PC-9 (cell line): ENCODE results near the gene HSCB. TPM values are rescaled to one million over a fixed set of nuclear protein-coding genes. Genes with fewer than 3 reads are reported as not detected.

Experiments
- BruUV-seq: library from RNA; stranded (reverse); fragments of 400-500 nt; replicated peaks from 2 replicates; lab custom pipeline; 2021; lab: Mats Ljungman, UMichigan
- CTCF ChIA-PET: fragments of 300-600 bp; sonication (Branson Sonifier 250); formaldehyde crosslinking; loops from one replicate; lab custom pipeline; 2022; ENCODE audit warnings: antibody characterized with exemption; lab: Charles Lee
- POLR2A ChIA-PET: fragments of 300-600 bp; sonication (Branson Sonifier 250); formaldehyde crosslinking; loops from one replicate; lab custom pipeline; 2022; ENCODE audit warnings: antibody characterized with exemption; ENCODE audit not compliant: unreplicated experiment; lab: Charles Lee
- DNase-seq, 2 experiments: peaks; one replicate each; pipeline versions ENCODE4 v3.0.0 to v3.0.0-alpha.2; 2015 to 2022; ENCODE audit warnings: mixed read lengths in 1 of 2
- H2AFZ ChIP-seq: fragments of 200-600 bp; sonication (generic); 2 replicates; pipeline ENCODE4 v1.8.1; 2017; ENCODE audit warnings: antibody characterized with exemption
- H3F3A ChIP-seq: fragments of 200-600 bp; sonication (generic); 2 replicates; pipeline ENCODE4 v1.8.1; 2017; ENCODE audit warnings: antibody characterized with exemption, mild to moderate bottlenecking, low read depth; ENCODE audit not compliant: insufficient read depth
- H3K27ac ChIP-seq: fragments of 200-600 bp; sonication (generic); 2 replicates; pipeline ENCODE4 v1.6.1; 2016; ENCODE audit warnings: mixed run types
- H3K27me3 ChIP-seq: fragments of 200-600 bp; sonication (generic); 2 replicates; pipeline ENCODE4 v1.6.1; 2016; ENCODE audit warnings: low read depth, mixed run types; ENCODE audit not compliant: insufficient read depth
- H3K36me3 ChIP-seq: fragments of 200-600 bp; sonication (generic); 2 replicates; pipeline ENCODE4 v1.6.1; 2016; ENCODE audit warnings: low read depth, mixed run types
- H3K4me1 ChIP-seq: fragments of 200-600 bp; sonication (generic); replicated peaks from 2 replicates; pipeline ENCODE4 v1.6.1; 2016; ENCODE audit warnings: mixed run types; ENCODE audit not compliant: insufficient read depth
- H3K4me2 ChIP-seq: fragments of 200-600 bp; sonication (generic); 2 replicates; pipeline ENCODE4 v1.6.1; 2017; ENCODE audit warnings: mixed run types
- H3K4me3 ChIP-seq: fragments of 200-600 bp; sonication (generic); 2 replicates; pipeline ENCODE4 v1.6.1; 2016; ENCODE audit warnings: mixed run types
- H3K79me2 ChIP-seq: fragments of 200-600 bp; sonication (generic); 2 replicates; pipeline ENCODE4 v1.6.1; 2017; ENCODE audit warnings: low read depth, mixed run types
- H3K9me2 ChIP-seq: fragments of 200-600 bp; sonication (generic); 2 replicates; pipeline ENCODE4 v1.8.1; 2017; ENCODE audit warnings: mild to moderate bottlenecking; ENCODE audit not compliant: insufficient read depth
- H3K9me3 ChIP-seq: fragments of 200-600 bp; sonication (generic); 2 replicates; pipeline ENCODE4 v1.8.1; 2016; ENCODE audit warnings: low read depth; ENCODE audit not compliant: insufficient read depth
- H4K20me1 ChIP-seq: fragments of 200-600 bp; sonication (generic); 2 replicates; pipeline ENCODE4 v1.8.1; 2017; ENCODE audit not compliant: insufficient read depth
- EZH2 ChIP-seq: fragments of 200-600 bp; sonication (generic); IDR thresholded peaks from 2 replicates; pipeline ENCODE4 v1.8.0; 2017; ENCODE audit warnings: antibody characterized with exemption, low read depth
- intact Hi-C: fragments of 100-400 bp; cut with micrococcal nuclease; formaldehyde crosslinking; loops from one replicate; pipeline ENCODE4 v1.10.0; 2022; ENCODE audit not compliant: unreplicated experiment
- total RNA-seq: library from RNA; stranded (reverse); gene quantifications from 2 replicates; pipeline ENCODE4 v1.2.3, GENCODE V29; 2021
- TF ChIP-seq, protein P1 (sequence below): fragments of 200-600 bp; sonication (generic); conservative IDR thresholded peaks from 2 replicates; pipeline ENCODE4 v1.6.1; 2017; ENCODE audit warnings: mixed run types, antibody characterized with exemption, mild to moderate bottlenecking, moderate library complexity

HSCB gene
- total RNA-seq, 1 experiment from 2014 or later, result 8.3 TPM

DNA sequence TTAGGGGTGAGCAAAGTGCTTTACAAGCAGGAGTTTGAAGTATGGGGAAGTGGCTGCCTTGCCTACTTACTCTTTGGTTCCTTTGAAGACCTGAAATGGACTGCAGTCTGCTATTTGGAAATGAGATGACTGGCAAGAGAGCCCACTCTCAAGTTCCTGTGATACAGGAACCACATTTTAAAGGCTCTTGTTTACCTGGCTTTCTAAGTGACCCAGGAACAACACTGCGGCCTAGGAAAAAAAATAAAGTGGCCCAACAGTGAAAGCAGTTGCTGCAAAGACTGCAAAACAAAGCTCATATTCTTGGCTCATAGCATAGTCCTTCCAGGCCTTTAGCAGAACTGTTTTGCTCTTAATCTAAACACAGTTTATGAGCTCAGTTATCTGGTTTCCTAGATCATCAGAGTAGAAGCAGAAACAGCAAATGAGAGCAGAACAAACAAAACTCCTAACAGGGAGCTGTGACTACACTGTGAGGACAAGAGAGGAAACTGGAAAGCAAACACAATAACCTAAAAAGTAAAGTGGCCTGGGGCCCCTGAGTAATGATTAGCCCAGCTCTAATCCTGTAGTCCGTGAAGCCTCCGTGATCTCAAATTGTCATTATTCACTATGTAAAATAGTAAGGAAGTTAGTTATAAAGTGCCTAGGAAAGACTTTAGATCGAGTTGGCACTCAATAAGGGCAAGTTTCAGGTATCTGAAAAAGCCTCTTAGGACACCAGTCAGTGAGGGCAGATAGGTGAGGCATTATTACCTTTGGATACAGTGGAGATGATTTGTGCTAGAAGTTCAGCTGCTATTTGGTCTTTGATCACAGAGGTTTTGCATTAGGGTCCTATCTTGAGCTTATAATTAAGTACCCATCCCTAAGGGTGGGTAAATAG is 42.2 kb downstream of the HSCB start:
- intact Hi-C loops, result no loop called here
- no peak overlapping the region for H3K27ac ChIP-seq
- TF ChIP-seq, protein P1, sequence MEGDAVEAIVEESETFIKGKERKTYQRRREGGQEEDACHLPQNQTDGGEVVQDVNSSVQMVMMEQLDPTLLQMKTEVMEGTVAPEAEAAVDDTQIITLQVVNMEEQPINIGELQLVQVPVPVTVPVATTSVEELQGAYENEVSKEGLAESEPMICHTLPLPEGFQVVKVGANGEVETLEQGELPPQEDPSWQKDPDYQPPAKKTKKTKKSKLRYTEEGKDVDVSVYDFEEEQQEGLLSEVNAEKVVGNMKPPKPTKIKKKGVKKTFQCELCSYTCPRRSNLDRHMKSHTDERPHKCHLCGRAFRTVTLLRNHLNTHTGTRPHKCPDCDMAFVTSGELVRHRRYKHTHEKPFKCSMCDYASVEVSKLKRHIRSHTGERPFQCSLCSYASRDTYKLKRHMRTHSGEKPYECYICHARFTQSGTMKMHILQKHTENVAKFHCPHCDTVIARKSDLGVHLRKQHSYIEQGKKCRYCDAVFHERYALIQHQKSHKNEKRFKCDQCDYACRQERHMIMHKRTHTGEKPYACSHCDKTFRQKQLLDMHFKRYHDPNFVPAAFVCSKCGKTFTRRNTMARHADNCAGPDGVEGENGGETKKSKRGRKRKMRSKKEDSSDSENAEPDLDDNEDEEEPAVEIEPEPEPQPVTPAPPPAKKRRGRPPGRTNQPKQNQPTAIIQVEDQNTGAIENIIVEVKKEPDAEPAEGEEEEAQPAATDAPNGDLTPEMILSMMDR, result no peak
- no peak for TF ChIP-seq EZH2
- CTCF ChIA-PET, result no interaction called here
- no peaks in the 10 kb centered on the region for H4K20me1 ChIP-seq
- BruUV-seq, result no TSS peak
- no peaks in the 10 kb centered on the region for H3K27me3 ChIP-seq
- no peaks in the 10 kb centered on the region for H3K4me1 ChIP-seq
- H3K4me2 ChIP-seq, result no peak overlapping the region
- H3F3A ChIP-seq, result peaks cover 2% of the 10 kb centered on the region; the same call in 1 of the 2 replicates
- no peaks in the 10 kb centered on the region for H3K9me2 ChIP-seq
- POLR2A ChIA-PET, result no interaction called here
- no peaks in the 10 kb centered on the region; the same call in 1 of the 2 replicates for H3K79me2 ChIP-seq
- H3K36me3 ChIP-seq, result peaks cover 24% of the 10 kb centered on the region; the same call in 1 of the 2 replicates
- no peak overlapping the region for H2AFZ ChIP-seq
- H3K4me3 ChIP-seq, result no peak overlapping the region
- no peak for DNase-seq
- H3K9me3 ChIP-seq, result no peaks in the 10 kb centered on the region

DNA sequence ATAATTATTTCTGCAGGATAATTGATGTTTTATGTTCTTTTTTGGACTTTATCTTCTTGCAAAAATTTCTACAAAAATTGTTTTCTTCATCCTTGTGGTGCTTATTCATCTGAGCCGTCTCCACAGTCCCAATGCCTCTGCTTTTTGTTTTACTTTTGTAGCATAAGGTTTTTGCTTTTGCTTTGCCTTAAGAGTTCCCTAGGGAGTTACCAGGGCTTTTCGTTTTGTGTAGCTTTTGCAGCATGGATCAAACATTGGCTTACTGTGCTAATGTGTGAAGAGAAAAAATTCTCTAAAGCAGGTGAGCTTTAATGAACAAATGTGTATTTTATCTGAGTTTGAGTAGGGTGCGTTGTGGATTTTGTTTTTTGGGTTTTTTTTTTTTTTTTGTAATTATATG is 46.8 kb downstream of the HSCB start:
- Histone ChIP-seq H3K27me3 (no peaks in the 10 kb centered on the region), H3K4me2 (no peak overlapping the region), H2AFZ (no peak overlapping the region), H3K27ac (no peak overlapping the region), H3K36me3 (peaks cover 15% of the 10 kb centered on the region; the same call in 1 of the 2 replicates), H3K4me1 (no peaks in the 10 kb centered on the region), H3K4me3 (no peak overlapping the region), H3K9me3 (no peaks in the 10 kb centered on the region), H3K9me2 (no peaks in the 10 kb centered on the region), H3F3A (peaks cover 37% of the 10 kb centered on the region), H3K79me2 (no peaks in the 10 kb centered on the region), H4K20me1 (peaks cover 7% of the 10 kb centered on the region)
- CTCF ChIA-PET, result no interaction called here
- intact Hi-C loops, result no loop called here
- POLR2A ChIA-PET, result no interaction called here
- TF ChIP-seq, protein P1, result no peak
- TF ChIP-seq EZH2, result no peak
- DNase-seq, result no peak
- no TSS peak for BruUV-seq

DNA sequence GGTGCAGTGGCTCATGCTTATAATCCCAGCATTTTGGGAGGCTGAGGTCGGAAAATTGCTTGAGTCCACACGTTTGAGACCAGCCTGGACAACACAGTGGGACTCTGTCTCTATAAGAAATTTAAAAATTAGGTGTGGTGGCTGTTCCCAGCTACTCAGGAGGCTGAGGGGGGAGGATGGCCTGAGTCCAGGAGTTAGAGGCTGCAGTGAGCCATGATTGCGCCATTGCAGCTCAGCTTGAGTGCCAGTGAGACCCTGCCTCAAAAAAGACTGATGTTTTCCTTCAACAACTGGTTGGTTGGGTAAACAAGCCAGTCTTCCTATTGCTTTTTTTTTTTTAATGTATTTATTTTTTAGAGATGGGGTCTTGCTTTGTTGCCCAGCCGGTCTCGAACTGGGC is 49.3 kb downstream of the HSCB start:
- no TSS peak for BruUV-seq
- no peak for DNase-seq
- Histone ChIP-seq H4K20me1 (peaks cover 33% of the 10 kb centered on the region), H3K27ac (no peak overlapping the region), H3F3A (peaks cover 63% of the 10 kb centered on the region), H3K4me1 (no peaks in the 10 kb centered on the region), H3K9me2 (no peaks in the 10 kb centered on the region), H3K4me2 (no peak overlapping the region), H3K9me3 (no peaks in the 10 kb centered on the region), H3K4me3 (no peak overlapping the region), H3K27me3 (no peaks in the 10 kb centered on the region), H3K79me2 (peaks cover 21% of the 10 kb centered on the region), H3K36me3 (peaks cover 29% of the 10 kb centered on the region), H2AFZ (no peak overlapping the region)
- no peak for TF ChIP-seq EZH2
- ChIA-PET CTCF (interaction anchor here (0.6 kb wide), 1 partner anchor 17 kb away, joined by 3 read pairs; no protein-coding TSS in a partner anchor), POLR2A (no interaction called here)
- intact Hi-C loops, result loop anchor here (2.0 kb wide), 1 partner anchor 38 kb away; no protein-coding TSS in a partner anchor
